CD4-positive, alpha-beta T cell (primary cell): ENCODE data around the gene ADARB2. TPM values are rescaled to one million over a fixed set of nuclear protein-coding genes. Genes with fewer than 3 reads are reported as not detected.

Source experiments
- ATAC-seq: fragments of 200-7000 bp; cut with Tn5 transposase; one replicate; pipeline ENCODE4 v1.10.0; 2022; ENCODE audit warnings: mild to moderate bottlenecking; ENCODE audit not compliant: poor library complexity
- CTCF ChIA-PET: fragments of 350-600 bp; sonication (Branson Sonifier 250); formaldehyde crosslinking; loops from one replicate; lab custom pipeline; 2021; ENCODE audit warnings: antibody characterized with exemption, inconsistent platforms; lab: Charles Lee
- POLR2A ChIA-PET: fragments of 350-600 bp; sonication (Branson Sonifier 250); formaldehyde crosslinking; loops from one replicate; lab custom pipeline; 2021; ENCODE audit warnings: antibody characterized with exemption, inconsistent platforms; lab: Charles Lee
- DNase-seq, 14 experiments: peaks; one replicate each; pipeline ENCODE4 v3.0.0-alpha.2; 2013 to 2020; ENCODE audit warnings: mixed read lengths in 2 of 14
- H3K27ac ChIP-seq, 2 donors: one replicate each; pipeline versions ENCODE4 v1.5.1 to v1.7.0; 2013; ENCODE audit warnings: low read length in 2 of 2, low read depth in 1 of 2, mild to moderate bottlenecking in 1 of 2
- H3K27me3 ChIP-seq, 2 experiments: 1 replicate in 1 of 2; 2 replicates in 1 of 2; pipeline versions ENCODE4 v1.6.1 to v1.7.0; 2013; ENCODE audit warnings: low read length in 2 of 2, control low read depth in 1 of 2, mild to moderate bottlenecking in 1 of 2, moderate library complexity in 1 of 2; ENCODE audit not compliant: insufficient read depth in 2 of 2, control insufficient read depth in 1 of 2
- H3K36me3 ChIP-seq: one replicate; pipeline ENCODE4 v1.6.1; 2013; ENCODE audit warnings: low read length, control low read depth; ENCODE audit not compliant: insufficient read depth
- H3K4me1 ChIP-seq: one replicate; pipeline ENCODE4 v1.6.1; 2013; ENCODE audit warnings: low read length, control low read depth; ENCODE audit not compliant: insufficient read depth
- H3K4me3 ChIP-seq: one replicate; pipeline ENCODE4 v1.5.1; 2013; ENCODE audit warnings: mild to moderate bottlenecking, low read length, moderate library complexity
- H3K9me3 ChIP-seq, 2 experiments: 1 replicate in 1 of 2; 2 replicates in 1 of 2; pipeline versions ENCODE4 v1.6.1 to v1.7.0; 2013; ENCODE audit warnings: low read length in 2 of 2, mild to moderate bottlenecking in 2 of 2, control low read depth in 1 of 2, moderate library complexity in 1 of 2; ENCODE audit not compliant: control insufficient read depth in 1 of 2, insufficient read depth in 1 of 2
- H3K27ac Mint-ChIP-seq: one replicate; pipeline ENCODE4 v1.8.0; 2020; ENCODE audit warnings: mixed read lengths
- H3K27me3 Mint-ChIP-seq: one replicate; pipeline ENCODE4 v1.8.0; 2021; ENCODE audit warnings: mixed read lengths
- H3K36me3 Mint-ChIP-seq: one replicate; pipeline ENCODE4 v1.8.0; 2021; ENCODE audit warnings: low read depth, mixed read lengths
- H3K4me1 Mint-ChIP-seq: one replicate; pipeline ENCODE4 v1.8.0; 2021; ENCODE audit warnings: low read depth, mixed read lengths
- H3K4me3 Mint-ChIP-seq: one replicate; pipeline ENCODE4 v1.8.0; 2020; ENCODE audit warnings: mild to moderate bottlenecking, mixed read lengths
- H3K9me3 Mint-ChIP-seq: one replicate; pipeline ENCODE4 v1.8.0; 2020; ENCODE audit warnings: mixed read lengths
- CTCF ChIP-seq: fragments of 200-600 bp; IDR thresholded peaks from one replicate; pipeline ENCODE4 v1.8.0; 2022; ENCODE audit warnings: antibody characterized with exemption, mild to moderate bottlenecking
- intact Hi-C, 2 experiments: fragments of 100-400 bp; cut with DNase I in 1 of 2; cut with micrococcal nuclease in 1 of 2; formaldehyde crosslinking; loops; one replicate each; pipeline versions ENCODE4 v1.15.1 to v1.9.0; 2023 to 2025; cut with DNase I, micrococcal nuclease
- total RNA-seq, 174 experiments: library from RNA in 2 of 174; stranded (reverse) in 2 of 174; gene quantifications; one replicate each; pipeline ENCODE4 v1.2.3 and lab custom pipeline; 2021 to 2026

ADARB2 gene
- total RNA-seq, 2 experiments from 2014 or later: 0.14 TPM; not detected in 1

GRCh38 chr10:1550291-1550595 lies 187.1 kb downstream of the ADARB2 start:
- H3K4me3 ChIP-seq: no peak overlapping the region
- H3K27ac ChIP-seq: no peak overlapping the region
- Mint-ChIP-seq H3K27me3 (no peaks in the 10 kb centered on the region), H3K27ac (no peak overlapping the region), H3K36me3 (no peaks in the 10 kb centered on the region), H3K9me3 (no peaks in the 10 kb centered on the region), H3K4me3 (no peak overlapping the region), H3K4me1 (no peaks in the 10 kb centered on the region)
- TF ChIP-seq CTCF: no peak
- H3K36me3 ChIP-seq: no peaks in the 10 kb centered on the region
- DNase-seq (no peak), ATAC-seq (no peak)
- ChIA-PET CTCF (no interaction called here), POLR2A (no interaction called here)
- H3K27me3 ChIP-seq: no peaks in the 10 kb centered on the region
- peaks cover 0 to 30% of the 10 kb centered on the region in 2 experiments for H3K9me3 ChIP-seq
- H3K4me1 ChIP-seq: no peaks in the 10 kb centered on the region
- intact Hi-C loops: no loop called here

DNA sequence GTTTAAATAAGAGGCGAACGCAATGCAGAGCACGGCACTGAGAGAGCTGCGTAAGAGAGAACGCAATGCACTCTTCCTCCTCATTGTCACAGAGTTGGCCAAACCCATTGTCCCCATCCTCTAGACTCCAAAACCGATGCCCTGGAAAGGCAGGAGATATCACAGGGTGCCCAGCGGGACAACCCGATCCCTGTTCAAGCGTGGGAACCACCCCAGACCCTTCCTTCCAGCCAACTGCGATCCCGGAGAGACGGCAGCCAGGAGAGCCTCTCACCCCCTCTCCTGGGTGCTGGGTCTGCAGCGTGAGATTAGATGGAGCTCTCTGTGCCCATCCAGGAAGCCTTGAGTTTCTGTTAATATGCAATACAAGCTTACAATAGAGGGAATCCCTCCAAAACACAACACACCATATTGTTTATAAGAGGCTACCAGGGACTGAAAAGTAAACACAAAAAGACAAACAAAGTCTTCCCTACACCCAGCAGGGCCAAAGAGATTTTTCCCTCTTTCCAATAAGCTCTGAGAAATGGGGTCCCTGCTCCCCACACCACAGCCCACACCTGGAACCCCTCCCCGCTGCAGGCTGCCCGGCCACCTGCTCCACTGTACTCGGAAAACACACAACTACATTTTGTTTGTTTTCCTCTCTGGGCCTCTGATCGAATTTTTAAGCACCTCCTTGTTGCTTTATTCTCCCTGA lies 187.6 kb downstream of the ADARB2 start:
- Mint-ChIP-seq H3K4me3 (no peak overlapping the region), H3K27me3 (no peaks in the 10 kb centered on the region), H3K4me1 (no peaks in the 10 kb centered on the region), H3K36me3 (no peaks in the 10 kb centered on the region), H3K27ac (no peak overlapping the region), H3K9me3 (no peaks in the 10 kb centered on the region)
- Histone ChIP-seq H3K27me3 (no peaks in the 10 kb centered on the region), H3K36me3 (no peaks in the 10 kb centered on the region), H3K4me1 (no peaks in the 10 kb centered on the region), H3K9me3 (peaks cover 0 to 30% of the 10 kb centered on the region in 2 experiments), H3K4me3 (no peak overlapping the region), H3K27ac (no peak overlapping the region)
- TF ChIP-seq CTCF: no peak
- ATAC-seq (no peak), DNase-seq (no peak)
- intact Hi-C loops: no loop called here
- ChIA-PET CTCF (no interaction called here), POLR2A (no interaction called here)

GRCh38 chr10:1548596-1548995 lies 188.7 kb downstream of the ADARB2 start:
- intact Hi-C loops: no loop called here
- H3K27ac Mint-ChIP-seq: no peak overlapping the region
- no peaks in the 10 kb centered on the region for H3K9me3 Mint-ChIP-seq
- Histone ChIP-seq H3K27me3 (no peaks in the 10 kb centered on the region), H3K9me3 (peaks cover 0 to 37% of the 10 kb centered on the region in 2 experiments), H3K4me3 (no peak overlapping the region), H3K36me3 (no peaks in the 10 kb centered on the region), H3K4me1 (no peaks in the 10 kb centered on the region), H3K27ac (no peak overlapping the region)
- H3K36me3 Mint-ChIP-seq: no peaks in the 10 kb centered on the region
- no peaks in the 10 kb centered on the region for H3K27me3 Mint-ChIP-seq
- ChIA-PET POLR2A (no interaction called here), CTCF (no interaction called here)
- DNase-seq (no peak), ATAC-seq (no peak)
- no peaks in the 10 kb centered on the region for H3K4me1 Mint-ChIP-seq
- H3K4me3 Mint-ChIP-seq: no peak overlapping the region
- no peak for TF ChIP-seq CTCF
